Colonic mucosa (tissue), 4 donors: Measurements from ENCODE around the gene PKP3. TPM values are rescaled to one million over a fixed set of nuclear protein-coding genes. Genes with fewer than 3 reads are reported as not detected.
A peak's percentile ranks its signal among the peaks of the same experiment; 100 is the strongest.

Experiments used
- DNase-seq: peaks from one replicate; pipeline ENCODE4 v3.0.0-alpha.2; 2020
- H3K27ac ChIP-seq: fragments of 200-600 bp; one replicate; pipeline ENCODE4 v1.8.0; 2021
- H3K27me3 ChIP-seq: fragments of 200-600 bp; one replicate; pipeline ENCODE4 v1.8.0; 2021
- H3K36me3 ChIP-seq: fragments of 200-600 bp; one replicate; pipeline ENCODE4 v1.8.0; 2021
- H3K4me1 ChIP-seq: fragments of 200-600 bp; one replicate; pipeline ENCODE4 v1.8.0; 2021; ENCODE audit warnings: mild to moderate bottlenecking
- H3K4me3 ChIP-seq: fragments of 200-600 bp; one replicate; pipeline ENCODE4 v1.8.0; 2021
- H3K9ac ChIP-seq, 2 donors: one replicate each; pipeline ENCODE4 v1.7.0; 2013; ENCODE audit warnings: control low read depth in 2 of 2, low read depth in 2 of 2, low read length in 2 of 2
- H3K9me3 ChIP-seq: fragments of 200-600 bp; one replicate; pipeline ENCODE4 v1.8.0; 2021
- intact Hi-C: fragments of 100-400 bp; cut with DNase I; formaldehyde crosslinking; loops from one replicate; pipeline ENCODE4 v1.14.1; 2022
- total RNA-seq, 2 donors: library from RNA; stranded (reverse); fragmentation: NEBNext Ultra II Directional in 1 of 2; extraction: Animal tissue kit (Norgen Biotek cat#: 25700) in 1 of 2; gene quantifications; one replicate each; pipeline ENCODE4 v1.2.1, GENCODE V29; 2021
- TF ChIP-seq, protein P1 (sequence below): fragments of 200-600 bp; IDR thresholded peaks from one replicate; pipeline ENCODE4 v1.8.0; 2022; ENCODE audit warnings: antibody characterized with exemption, mild to moderate bottlenecking
- donor health status: healthy.
- donor health status: DM: no; HTN: no; CAD: no.
- donor health status: DM: no; HTN: no; CAD: no.

Gene PKP3
- total RNA-seq, 2 donors from 2014 or later = 167 to 247 TPM

- Histone ChIP-seq H3K4me3 (peak overlapping the region; percentile 70), H3K27me3 (no peaks in the 10 kb centered on the region), H3K4me1 (peaks cover 5% of the 10 kb centered on the region), H3K9me3 (no peaks in the 10 kb centered on the region), H3K36me3 (no peaks in the 10 kb centered on the region), H3K27ac (peak overlapping the region; percentile 90), H3K9ac (peak overlapping the region; percentile 90 to 92)
- intact Hi-C loops = no loop called here
- TF ChIP-seq, protein P1, sequence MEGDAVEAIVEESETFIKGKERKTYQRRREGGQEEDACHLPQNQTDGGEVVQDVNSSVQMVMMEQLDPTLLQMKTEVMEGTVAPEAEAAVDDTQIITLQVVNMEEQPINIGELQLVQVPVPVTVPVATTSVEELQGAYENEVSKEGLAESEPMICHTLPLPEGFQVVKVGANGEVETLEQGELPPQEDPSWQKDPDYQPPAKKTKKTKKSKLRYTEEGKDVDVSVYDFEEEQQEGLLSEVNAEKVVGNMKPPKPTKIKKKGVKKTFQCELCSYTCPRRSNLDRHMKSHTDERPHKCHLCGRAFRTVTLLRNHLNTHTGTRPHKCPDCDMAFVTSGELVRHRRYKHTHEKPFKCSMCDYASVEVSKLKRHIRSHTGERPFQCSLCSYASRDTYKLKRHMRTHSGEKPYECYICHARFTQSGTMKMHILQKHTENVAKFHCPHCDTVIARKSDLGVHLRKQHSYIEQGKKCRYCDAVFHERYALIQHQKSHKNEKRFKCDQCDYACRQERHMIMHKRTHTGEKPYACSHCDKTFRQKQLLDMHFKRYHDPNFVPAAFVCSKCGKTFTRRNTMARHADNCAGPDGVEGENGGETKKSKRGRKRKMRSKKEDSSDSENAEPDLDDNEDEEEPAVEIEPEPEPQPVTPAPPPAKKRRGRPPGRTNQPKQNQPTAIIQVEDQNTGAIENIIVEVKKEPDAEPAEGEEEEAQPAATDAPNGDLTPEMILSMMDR = no peak
- DNase-seq = peak; percentile 78
These were observed 23.0 kb downstream of the PKP3 start for GRCh38 chr11:416757-417621.

DNA sequence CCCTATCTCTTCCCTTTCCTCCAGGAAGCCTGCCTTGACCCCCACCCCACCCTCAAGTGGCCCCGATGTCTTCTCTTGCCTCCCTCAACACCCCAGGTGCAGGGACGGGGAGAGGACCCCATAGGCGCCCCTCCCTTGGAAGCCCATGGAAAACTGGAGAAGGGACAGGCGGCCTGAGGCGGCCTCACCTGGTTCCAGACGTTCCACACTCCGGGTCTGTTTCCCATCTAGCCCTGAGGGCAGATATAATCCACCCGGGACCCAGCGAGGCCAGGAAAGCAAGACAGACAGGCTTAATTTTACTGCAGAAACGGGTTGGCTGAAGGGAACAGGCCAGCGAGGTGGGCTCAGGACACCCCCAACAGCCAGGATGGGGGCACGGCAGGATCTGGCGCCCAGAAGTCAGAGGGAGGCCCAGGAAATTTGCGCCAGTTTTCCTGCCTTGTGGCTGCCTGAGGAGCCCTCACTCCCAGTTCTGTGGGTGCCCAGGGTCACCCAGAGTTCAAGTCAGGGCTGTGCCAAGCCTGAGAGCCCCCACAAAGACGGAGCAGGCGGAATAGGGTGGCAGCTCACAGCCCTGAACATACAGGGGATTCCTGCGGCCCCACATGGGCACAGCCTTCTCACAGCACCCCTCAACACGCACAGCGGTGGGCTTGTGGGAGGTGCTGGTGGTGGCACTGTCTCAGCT, 23.8 kb downstream of the PKP3 start:
- Histone ChIP-seq H3K27me3 (no peaks in the 10 kb centered on the region), H3K36me3 (no peaks in the 10 kb centered on the region), H3K9ac (peak overlapping the region; percentile 58 to 92), H3K4me3 (peak overlapping the region; percentile 70), H3K9me3 (no peaks in the 10 kb centered on the region), H3K4me1 (peaks cover 5% of the 10 kb centered on the region), H3K27ac (peak overlapping the region; percentile 90)
- no peak for DNase-seq
- TF ChIP-seq, protein P1 = no peak
- intact Hi-C loops = no loop called here

- H3K36me3 ChIP-seq = no peaks in the 10 kb centered on the region
- DNase-seq = no peak
- intact Hi-C loops = no loop called here
These were observed 24.6 kb downstream of the PKP3 start for GRCh38 chr11:418343-419247.

DNA sequence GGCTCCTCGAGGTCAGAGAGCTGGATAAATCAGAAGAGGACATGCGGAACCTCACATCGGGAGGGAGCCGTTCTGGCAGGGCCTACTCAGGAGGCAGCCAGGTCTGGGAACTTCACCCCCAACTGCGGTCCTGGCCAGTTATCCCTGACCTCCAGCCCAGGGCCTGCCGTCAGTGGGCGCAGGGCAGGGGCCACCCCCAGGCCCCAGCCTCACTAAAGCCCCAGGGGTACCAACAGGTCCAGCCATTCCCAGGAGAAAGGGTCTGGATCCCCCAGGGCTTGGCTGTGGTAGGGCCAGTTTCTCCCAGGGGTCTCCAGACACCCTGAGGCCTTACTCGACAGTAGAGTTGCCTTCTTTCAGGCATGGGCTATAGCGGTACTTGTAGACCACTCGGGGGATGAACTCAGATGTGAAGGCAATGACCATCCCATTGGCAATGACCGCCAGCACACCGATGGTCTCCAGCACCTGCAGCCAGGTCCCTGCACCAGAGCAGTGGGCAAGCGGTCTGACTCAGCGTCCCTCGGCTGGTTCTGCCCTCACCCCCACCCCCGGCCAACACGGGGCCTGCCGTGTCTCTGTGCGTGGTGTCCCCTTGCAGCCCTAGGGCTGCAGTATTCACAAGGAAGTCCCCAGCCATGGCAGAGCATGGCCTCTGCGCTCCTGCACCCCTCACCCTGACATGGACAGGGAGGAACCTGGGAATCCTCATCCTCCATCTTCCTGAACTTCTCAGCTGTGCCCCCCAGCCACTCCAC, 25.4 kb downstream of the PKP3 start:
- TF ChIP-seq, protein P1 = no peak
- no peaks in the 10 kb centered on the region for H3K9me3 ChIP-seq
- intact Hi-C loops = no loop called here
- H3K27ac ChIP-seq = no peak overlapping the region
- H3K9ac ChIP-seq = no peak overlapping the region
- no peaks in the 10 kb centered on the region for H3K36me3 ChIP-seq
- peaks cover 5% of the 10 kb centered on the region for H3K4me1 ChIP-seq
- H3K4me3 ChIP-seq = no peak overlapping the region
- DNase-seq = no peak
- H3K27me3 ChIP-seq = no peaks in the 10 kb centered on the region

More at GRCh38 chr11:418343-419247, 24.6 kb downstream of the PKP3 start:
- Histone ChIP-seq H3K9ac (no peak overlapping the region), H3K4me1 (peaks cover 5% of the 10 kb centered on the region), H3K9me3 (no peaks in the 10 kb centered on the region), H3K27ac (no peak overlapping the region), H3K4me3 (no peak overlapping the region), H3K27me3 (no peaks in the 10 kb centered on the region)
- TF ChIP-seq, protein P1 = no peak
